HG02885 (cell line): ENCODE measurements around the gene ADAM15.

Experiments used
- ATAC-seq: cut with Tn5 transposase; IDR thresholded peaks from one replicate; pipeline ENCODE4 v1.9.1; 2021; ENCODE audit warnings: mild to moderate bottlenecking; ENCODE audit not compliant: unreplicated experiment, poor library complexity

ADAM15 gene

DNA sequence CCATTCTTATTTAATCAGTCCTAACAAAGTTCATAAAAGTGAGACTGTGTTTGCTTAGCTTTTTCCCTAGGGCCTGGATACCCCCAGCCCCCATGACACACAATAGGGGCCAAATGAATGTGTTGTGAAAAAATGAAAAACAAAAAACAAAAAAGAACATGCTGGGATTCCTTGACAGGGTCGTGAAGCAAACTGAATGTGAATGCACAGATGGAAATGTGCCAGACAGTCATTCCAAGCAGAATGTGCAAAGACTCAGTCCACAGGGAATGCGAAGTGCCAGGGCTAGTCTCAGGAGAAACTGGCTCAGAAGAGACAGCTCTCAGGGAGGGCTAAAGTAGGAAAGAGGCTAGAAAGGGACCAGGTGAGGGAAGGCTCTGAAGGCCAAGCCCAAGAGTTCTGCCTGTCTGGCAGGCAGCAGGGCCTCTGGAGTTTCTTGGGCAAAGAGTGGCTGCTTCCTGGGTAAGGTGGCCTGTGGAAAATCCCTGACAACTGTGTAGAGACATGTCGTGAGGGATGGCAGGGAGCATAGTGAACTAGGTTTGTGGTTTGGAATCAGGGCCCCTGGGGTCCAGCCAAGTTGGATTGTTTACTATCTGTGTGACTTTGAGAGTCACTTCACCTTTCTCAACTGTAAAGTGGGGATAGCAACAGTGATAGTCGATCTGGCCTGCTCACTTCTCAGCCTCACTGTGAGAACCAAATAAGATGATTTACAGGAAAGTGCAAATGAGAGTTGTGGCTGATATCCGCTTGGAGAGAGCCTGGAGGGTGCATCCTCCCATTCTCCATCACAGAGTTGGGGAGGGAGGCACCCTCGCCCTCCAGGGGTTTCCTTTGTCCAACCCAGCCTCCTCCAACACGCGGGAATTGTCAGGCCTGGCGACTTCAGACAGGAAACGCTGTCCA, 1.2 kb upstream of the ADAM15 start:
- ATAC-seq, result no peak

DNA sequence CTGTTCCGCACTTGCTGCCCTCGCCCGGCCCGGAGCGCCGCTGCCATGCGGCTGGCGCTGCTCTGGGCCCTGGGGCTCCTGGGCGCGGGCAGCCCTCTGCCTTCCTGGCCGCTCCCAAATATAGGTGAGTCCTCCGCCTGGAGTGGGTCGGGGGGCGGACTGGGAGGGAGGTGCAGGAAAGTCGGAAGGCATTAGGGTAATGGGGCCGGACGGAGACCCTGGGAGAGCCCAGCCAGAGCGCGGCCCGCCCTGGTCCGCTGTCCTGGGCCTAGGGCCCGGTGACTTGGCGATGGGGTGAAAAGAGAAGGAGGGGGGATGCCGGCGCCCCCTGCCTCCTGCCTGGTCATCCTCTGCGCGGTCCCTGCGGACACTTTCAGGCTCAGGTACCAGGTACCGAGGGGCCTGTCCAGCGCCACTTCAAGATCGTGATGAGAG, 243 bp downstream of the ADAM15 start:
- no peak for ATAC-seq

DNA sequence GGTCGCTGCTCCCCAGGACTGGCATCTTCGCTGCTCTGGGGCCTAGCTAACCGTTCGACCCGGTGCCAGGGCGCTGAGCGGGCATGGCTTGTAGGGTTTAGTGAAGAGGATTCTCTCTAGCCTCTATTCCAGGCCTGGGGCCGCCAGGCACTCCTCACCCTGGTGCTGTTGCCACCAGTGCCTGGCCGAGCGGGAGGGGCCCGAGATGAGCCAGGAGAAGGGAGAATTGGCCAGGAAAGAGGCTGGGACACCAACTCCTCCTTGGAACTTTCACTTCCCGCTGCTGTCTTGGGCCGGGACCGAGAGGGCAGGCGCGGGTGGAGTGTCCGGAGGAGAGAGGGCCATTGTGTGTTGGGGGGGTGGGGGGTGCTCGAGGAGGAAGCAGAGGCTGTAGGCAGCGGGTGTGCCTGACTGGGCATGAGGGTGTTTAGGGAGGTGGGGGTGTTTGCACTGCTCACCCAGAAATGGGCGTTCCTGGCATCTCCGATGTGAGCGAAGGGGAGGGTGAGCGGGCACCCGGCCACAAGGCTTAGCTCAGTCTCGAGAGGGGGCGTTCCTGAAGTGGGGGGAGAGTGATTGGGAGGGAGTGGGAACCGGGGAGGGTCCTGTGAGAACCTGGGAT, 772 bp downstream of the ADAM15 start:
- no peak for ATAC-seq

DNA sequence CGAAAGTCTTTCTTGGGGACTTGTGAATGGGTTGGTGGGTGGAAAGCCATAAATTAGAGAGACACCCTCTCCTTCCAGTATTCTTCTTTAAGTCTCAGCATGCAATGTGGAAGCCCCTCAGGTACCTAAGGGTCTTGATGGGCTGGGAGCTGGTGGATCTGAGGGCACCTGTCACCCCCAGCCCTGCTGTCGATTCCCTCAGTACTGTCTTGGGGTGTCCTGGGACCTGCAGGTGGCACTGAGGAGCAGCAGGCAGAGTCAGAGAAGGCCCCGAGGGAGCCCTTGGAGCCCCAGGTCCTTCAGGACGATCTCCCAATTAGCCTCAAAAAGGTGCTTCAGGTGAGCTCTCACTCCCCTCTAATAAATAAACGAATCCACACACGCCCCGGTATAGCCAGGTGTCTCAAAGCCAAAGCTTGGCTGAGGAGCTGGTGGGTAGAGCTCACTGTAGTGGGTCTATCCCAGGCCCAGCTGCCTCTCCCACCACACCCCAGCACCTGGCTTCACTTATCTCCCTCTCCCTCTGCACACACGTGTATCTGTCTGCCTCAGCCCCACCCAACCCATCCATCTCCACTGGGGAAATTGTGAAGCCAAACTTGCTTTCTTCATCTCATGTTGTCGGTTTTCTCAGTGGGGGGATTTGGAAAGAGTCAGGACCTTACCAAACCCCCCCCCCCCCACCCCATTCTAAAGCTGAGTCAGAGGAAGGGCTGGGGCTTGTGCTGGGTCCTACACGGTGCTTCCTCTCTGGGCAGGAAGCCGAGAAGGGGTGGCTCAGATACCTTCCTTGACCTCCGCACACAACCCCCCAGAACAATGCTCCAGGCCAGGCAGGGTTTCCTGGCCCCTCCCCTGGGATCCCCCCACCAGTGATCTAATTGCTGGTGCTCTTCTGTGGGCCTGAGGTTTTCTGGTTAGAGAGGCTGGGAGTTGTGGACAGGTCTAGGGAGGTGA, 1.6 kb downstream of the ADAM15 start:
- no peak for ATAC-seq

DNA sequence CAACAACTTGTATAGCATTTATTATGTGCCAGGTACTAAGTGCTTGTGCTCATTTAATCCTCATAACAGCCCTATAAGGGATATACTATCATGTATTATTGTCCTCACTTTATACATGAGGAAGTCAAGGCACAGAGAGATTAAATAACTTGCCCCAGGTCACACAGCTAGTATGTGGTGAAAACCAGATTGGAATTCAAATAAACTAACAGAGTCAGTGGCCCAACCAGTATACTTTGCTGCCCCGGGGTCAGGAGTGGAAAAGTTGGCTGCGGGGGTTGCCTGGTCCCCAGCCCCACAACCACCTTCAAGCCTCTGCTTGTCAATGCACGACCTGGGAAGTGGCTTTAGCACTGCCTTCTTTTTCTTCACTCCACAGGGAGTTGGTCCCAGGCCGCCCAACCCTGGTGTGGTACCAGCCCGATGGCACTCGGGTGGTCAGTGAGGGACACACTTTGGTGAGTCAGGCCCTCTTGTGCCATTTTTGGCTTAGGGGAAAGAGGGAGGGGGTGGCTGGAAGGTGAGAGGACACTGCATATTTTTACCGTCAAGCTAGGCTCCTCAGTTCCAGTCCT, 2.5 kb downstream of the ADAM15 start:
- ATAC-seq, result no peak

DNA sequence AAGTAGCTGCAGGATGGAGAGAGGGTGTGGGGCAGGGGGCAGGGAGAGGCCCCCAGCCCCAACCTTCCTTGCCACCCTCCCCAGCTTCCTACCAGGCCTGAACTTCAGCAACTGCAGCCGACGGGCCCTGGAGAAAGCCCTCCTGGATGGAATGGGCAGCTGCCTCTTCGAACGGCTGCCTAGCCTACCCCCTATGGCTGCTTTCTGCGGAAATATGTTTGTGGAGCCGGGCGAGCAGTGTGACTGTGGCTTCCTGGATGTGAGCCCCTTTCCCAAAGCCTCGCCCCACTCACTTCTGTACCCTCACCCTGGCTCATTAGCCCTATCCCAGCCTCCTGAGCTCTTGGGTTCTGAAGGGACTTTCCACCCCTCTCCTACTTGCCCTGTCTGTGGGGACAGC, 6.0 kb downstream of the ADAM15 start:
- no peak for ATAC-seq

DNA sequence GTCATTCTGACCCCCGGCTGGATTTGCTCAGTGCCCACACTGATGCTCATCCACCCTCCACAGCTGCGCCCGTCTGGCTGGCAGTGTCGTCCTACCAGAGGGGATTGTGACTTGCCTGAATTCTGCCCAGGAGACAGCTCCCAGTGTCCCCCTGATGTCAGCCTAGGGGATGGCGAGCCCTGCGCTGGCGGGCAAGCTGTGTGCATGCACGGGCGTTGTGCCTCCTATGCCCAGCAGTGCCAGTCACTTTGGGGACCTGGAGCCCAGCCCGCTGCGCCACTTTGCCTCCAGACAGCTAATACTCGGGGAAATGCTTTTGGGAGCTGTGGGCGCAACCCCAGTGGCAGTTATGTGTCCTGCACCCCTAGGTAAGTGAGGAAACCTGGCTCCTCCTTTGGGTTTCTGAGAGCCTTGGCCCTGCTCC, 6.7 kb downstream of the ADAM15 start:
- ATAC-seq, result no peak

DNA sequence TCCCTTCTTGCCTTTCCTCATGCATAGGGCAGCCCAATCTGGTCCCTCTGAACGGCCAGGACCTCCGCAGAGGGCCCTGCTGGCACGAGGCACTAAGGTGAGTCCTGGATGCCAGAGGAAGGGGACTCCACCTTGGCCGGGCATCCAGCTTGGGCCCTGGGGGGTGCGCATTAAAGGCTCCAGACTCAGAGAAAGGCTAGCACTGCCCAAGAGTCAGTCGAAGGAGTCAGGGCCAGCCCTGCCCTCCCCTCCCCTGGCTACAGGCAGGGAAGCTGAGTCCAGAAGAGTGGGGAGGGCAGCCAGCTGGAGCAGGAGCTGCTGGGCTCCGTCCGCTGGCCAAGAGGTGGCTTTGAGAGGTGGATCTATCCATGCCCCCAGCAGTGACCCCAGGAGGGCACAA, 9.6 kb downstream of the ADAM15 start:
- no peak for ATAC-seq

DNA sequence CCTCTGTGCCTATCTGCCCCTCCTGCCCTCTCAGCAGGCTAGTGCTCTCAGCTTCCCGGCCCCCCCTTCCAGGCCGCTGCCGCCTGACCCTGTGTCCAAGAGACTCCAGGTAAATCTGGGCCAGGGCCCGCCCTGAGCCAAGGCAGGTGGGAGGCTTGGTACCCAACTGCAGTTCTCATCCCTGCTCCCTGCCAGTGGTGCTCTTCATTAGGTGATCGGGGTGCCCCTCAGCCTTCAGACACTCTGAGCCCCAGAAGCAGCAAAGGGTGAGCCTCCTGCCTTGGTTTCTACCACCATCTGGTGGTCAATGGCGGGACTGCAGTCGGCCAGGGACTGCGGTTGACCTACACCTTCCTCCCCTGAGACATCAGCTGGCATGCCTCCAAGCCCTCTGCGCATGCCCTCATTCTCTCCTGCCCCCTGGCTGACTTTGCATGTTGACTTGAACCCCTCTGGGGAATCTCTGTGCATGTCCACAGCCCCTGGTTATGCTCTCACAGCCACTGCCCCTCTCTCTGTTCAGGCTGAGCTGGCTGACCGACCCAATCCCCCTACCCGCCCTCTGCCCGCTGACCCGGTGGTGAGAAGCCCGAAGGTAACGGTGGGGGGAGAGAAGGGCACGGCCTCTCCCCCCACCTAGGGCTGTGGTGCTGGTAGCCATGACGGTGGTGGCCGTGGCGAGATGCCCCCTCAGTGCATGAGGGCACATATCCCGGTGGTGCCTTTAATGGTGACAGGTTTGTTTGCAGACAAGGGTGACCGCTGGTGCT, 10.4 kb downstream of the ADAM15 start:
- ATAC-seq, result peak; percentile 45

DNA sequence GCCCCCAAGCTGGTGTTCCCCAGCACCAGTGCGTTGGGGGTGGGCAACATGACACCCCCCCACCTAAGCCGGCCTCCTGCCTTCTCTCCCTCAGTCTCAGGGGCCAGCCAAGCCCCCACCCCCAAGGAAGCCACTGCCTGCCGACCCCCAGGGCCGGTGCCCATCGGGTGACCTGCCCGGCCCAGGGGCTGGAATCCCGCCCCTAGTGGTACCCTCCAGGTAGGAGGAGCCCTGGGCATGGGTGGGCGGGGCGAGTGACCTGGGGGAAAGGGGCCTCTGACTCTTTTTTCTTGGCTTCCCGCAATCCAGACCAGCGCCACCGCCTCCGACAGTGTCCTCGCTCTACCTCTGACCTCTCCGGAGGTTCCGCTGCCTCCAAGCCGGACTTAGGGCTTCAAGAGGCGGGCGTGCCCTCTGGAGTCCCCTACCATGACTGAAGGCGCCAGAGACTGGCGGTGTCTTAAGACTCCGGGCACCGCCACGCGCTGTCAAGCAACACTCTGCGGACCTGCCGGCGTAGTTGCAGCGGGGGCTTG, 11.1 kb downstream of the ADAM15 start:
- ATAC-seq, result no peak

DNA sequence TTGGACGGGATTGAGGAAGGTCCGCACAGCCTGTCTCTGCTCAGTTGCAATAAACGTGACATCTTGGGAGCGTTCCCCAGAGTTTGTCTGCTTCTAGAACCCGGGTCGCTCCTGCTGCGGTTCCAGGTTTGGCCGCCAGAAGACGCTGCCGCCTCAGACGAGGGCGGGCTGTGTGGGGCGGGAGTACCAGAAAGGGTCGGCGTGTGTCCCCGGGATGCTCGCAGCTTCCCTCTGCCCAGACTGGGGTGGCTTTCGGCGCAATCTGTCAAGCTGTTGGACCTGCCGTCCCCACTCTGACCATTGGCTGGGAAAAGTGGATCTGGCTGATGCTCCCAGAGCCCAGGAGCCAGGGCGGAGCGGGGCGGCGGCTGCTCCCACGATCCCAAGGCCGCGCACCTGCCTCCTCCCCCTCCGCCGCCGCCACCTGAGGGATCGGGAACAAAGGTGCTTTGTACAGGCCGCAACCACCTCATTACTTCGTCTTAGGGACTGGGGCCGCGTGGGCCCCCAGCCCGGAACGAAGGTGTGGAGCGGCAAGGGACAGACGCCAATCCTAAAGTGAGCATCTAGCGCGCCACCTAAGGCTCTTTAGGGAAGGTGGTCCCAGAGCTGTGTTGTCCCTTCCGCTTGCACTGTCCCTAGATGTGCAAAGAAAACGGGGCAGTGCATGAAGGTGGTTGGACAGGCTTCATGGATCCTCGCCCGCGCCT, 11.7 kb downstream of the ADAM15 start:
- peak; percentile 32 for ATAC-seq

DNA sequence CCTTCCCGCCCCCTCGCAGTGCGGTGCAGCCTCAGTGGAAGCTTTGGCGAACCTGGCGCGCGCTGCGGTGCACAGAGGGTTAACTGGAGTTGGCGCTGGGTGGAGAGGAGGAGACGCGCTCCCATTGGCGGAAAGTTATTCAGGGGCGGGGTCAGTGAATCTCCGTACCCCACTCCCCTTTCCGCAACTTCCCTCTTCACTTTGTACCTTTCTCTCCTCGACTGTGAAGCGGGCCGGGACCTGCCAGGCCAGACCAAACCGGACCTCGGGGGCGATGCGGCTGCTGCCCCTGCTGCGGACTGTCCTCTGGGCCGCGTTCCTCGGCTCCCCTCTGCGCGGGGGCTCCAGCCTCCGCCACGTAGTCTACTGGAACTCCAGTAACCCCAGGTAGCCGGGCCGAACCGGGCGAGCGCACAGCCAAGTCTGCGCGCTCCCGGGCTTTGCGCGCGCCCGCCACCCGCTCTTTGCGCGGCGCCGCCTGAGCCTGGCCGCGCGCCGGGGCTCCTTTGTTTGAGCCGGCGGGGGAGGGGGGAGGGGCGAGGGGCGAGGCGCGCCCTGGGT, 12.5 kb downstream of the ADAM15 start, which contains the start of gene EFNA4:
Gene EFNA4 (plus strand): TSS at position 191 of the 561 bp plus-strand sequence. CDS start 84 bp downstream, at position 275.
- ATAC-seq, result peak; percentile 77

DNA sequence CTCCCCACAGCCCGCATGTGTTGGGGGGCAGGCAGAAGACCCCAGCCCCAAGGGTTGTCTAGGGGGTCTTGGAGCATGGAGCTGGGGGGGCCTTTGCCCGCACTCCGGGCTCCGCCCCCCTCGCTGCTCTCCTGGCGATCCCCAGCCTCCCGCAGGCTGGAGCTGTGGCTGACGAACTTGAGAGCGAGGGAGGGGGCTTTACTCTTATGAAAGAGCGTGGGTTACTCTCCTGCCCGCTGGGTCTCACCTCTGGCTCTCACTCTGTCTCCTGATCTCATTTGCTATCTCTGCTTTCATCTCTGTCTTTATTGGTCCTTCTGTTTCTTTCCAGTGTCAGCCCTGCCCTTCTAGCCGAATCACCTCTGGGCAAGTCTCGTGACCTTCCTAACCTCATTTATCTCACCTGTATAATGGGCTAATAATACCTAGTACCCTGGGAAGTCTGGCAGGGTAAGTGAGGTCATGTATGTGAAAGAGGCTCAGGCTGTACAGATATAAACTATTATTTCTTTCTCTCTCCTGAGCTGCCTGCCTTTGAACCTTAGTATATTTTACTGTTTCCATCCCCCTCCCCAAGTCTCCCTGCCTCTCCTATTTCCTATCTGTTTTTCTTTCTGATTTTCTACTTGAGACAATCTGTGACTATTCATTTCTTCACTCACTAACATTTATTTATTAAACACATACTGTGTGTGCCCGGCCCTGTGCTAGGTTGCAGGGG, 13.2 kb downstream of the ADAM15 start:
- ATAC-seq, result peak; percentile 14

DNA sequence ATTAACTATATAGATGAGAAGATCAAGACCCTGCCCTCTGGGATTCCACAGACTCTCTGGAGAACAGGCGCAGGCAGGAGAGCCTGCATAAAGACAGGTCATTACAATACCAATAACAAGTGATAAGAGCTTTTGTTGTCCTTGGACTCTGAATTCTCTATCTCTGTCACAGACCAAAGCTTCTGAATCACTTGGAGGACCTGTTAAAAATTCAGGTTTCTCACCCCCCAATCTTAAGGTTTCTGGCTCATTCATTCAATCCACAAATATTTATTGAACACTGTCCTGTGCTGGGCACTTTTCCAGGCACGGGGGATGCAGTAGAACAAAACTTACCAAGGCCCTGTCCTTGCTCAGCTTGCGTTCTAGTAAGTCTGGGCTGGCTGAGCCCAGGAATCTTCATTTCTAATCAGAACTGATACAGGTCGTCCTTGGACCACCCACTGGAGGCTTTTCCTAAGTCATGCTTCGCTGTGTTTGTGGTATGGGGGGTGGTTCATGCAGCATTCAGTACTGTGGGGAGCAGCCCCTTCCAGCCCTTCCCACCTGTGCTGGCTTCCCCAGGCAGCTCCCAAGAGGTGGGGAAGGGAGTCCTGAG, 13.8 kb downstream of the ADAM15 start:
- no peak for ATAC-seq

DNA sequence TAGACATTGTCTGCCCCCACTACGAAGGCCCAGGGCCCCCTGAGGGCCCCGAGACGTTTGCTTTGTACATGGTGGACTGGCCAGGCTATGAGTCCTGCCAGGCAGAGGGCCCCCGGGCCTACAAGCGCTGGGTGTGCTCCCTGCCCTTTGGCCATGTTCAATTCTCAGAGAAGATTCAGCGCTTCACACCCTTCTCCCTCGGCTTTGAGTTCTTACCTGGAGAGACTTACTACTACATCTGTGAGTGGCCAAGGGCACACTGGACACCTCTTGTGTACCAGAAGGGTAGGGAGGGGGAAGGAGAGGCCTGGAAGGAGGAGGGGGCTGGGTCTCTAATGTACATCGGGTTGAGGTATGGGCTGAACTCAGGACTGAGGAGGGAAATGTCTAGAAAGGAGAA, 15.7 kb downstream of the ADAM15 start:
- ATAC-seq, result no peak

DNA sequence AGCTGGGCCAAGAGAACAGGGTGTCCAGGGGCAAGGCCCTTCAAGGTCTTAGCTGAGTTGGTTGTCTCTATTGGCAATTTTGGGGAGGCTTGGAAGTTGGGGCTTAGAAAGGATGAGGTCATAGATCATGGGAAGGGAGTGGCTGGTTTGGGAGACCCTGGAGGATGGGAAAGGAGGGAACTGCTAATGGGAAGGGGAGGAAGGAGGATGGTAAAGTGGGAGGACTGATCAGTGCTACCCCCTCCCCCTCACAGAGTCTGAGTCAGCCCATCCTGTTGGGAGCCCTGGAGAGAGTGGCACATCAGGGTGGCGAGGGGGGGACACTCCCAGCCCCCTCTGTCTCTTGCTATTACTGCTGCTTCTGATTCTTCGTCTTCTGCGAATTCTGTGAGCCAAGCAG, 17.5 kb downstream of the ADAM15 start:
- no peak for ATAC-seq

DNA sequence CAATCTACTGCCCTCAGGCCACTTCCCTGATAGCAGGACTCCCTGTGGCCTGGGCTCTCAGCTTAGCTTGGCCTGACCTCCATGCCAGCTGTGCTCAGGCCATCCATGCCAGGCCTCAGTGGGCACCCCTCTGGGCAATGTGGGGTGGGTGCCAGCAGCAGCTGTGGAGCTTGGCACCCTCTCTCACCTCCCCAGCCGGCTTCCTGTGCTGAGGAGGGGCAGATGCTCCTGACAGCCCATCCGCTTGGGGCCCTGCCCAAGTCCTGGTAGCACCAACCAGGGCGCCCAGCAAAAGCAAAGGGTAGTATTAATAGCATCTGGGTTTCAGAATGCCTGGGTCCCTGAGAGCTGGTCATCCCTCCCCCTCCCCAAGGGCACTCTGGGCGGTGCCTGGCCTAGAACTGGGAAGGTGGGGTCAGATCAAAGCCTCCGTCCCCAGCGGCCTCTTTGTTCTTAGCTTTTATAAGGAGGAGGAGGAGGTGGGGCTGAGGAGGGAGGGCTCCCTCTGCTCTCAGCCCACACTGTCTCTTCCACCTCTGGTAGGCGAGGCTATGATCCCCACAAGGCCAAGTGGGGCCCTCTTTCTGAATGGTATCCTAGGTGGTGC, 18.5 kb downstream of the ADAM15 start:
- no peak for ATAC-seq
